HepG2 (cell line): ENCODE data around the gene APOC1. TPM values are rescaled to one million over a fixed set of nuclear protein-coding genes. Genes with fewer than 3 reads are reported as not detected.
A peak's percentile ranks its signal among the peaks of the same experiment; 100 is the strongest.

ENCODE experiments used
- AKAP8 ChIP-seq: sonication (generic); formaldehyde crosslinking; IDR thresholded peaks from 2 replicates; pipeline ENCODE4 v1.5.1; 2020; ENCODE audit warnings: mild to moderate bottlenecking, missing genetic modification reagents
- ATM ChIP-seq: fragments of 450-650 bp; IDR thresholded peaks from 2 replicates; pipeline ENCODE4 v1.7.1; 2017; ENCODE audit warnings: mild to moderate bottlenecking, borderline replicate concordance
- CBX2 ChIP-seq, 2 experiments: fragments of 200-600 bp in 1 of 2; sonication (generic); formaldehyde crosslinking in 1 of 2; IDR thresholded peaks; 2 replicates each; pipeline versions ENCODE4 v1.7.0 to v1.8.1; 2018 to 2022; ENCODE audit warnings: low read depth in 2 of 2, low read length in 1 of 2, mild to moderate bottlenecking in 1 of 2, missing genetic modification reagents in 1 of 2
- CHCHD3 ChIP-seq: sonication (generic); formaldehyde crosslinking; IDR thresholded peaks from 2 replicates; pipeline ENCODE4 v1.8.0; 2022; ENCODE audit warnings: mild to moderate bottlenecking, missing genetic modification reagents, moderate library complexity
- FOXK2 ChIP-seq: fragments of 450-650 bp; IDR thresholded peaks from 2 replicates; pipeline ENCODE4 v1.6.1; 2016
- HCFC1 ChIP-seq: fragments of 150-350 bp; IDR thresholded peaks from 2 replicates; pipeline ENCODE4 v1.6.1; 2014; ENCODE audit warnings: low read depth, low read length
- KDM5B ChIP-seq: sonication (generic); formaldehyde crosslinking; IDR thresholded peaks from 2 replicates; pipeline ENCODE4 v1.4.0; 2020; ENCODE audit warnings: missing genetic modification reagents, mild to moderate bottlenecking, borderline replicate concordance
- MYC ChIP-seq: sonication (generic); formaldehyde crosslinking; IDR thresholded peaks from 2 replicates; pipeline ENCODE4 v1.9.0; 2021; ENCODE audit warnings: missing genetic modification reagents, borderline replicate concordance
- SETDB1 ChIP-seq: sonication (generic); formaldehyde crosslinking; IDR thresholded peaks from 2 replicates; pipeline ENCODE4 v1.5.1; 2020; ENCODE audit warnings: missing genetic modification reagents, mild to moderate bottlenecking, borderline replicate concordance
- SNRNP70 ChIP-seq: fragments of 200-400 bp; formaldehyde crosslinking; IDR thresholded peaks from 2 replicates; pipeline ENCODE4 v1.6.1; 2017; ENCODE audit warnings: mild to moderate bottlenecking, low read depth, low read length, moderate library complexity
- SRY ChIP-seq: sonication (generic); formaldehyde crosslinking; IDR thresholded peaks from 2 replicates; pipeline ENCODE4 v1.8.0; 2022; ENCODE audit warnings: mild to moderate bottlenecking, missing genetic modification reagents
- TAF15 ChIP-seq: fragments of 200-400 bp; formaldehyde crosslinking; IDR thresholded peaks from one replicate; pipeline ENCODE4 v1.6.1; 2018; ENCODE audit warnings: mild to moderate bottlenecking, low read depth, low read length; ENCODE audit not compliant: poor library complexity, severe bottlenecking
- ZBTB42 ChIP-seq: sonication (generic); formaldehyde crosslinking; IDR thresholded peaks from 2 replicates; pipeline ENCODE4 v1.5.0; 2020; ENCODE audit warnings: mild to moderate bottlenecking, missing genetic modification reagents
- ZNF251 ChIP-seq: sonication (generic); formaldehyde crosslinking; IDR thresholded peaks from 2 replicates; pipeline ENCODE4 v1.9.0; 2021; ENCODE audit warnings: mild to moderate bottlenecking, missing genetic modification reagents
- ZNF557 ChIP-seq: sonication (generic); formaldehyde crosslinking; IDR thresholded peaks from 2 replicates; pipeline ENCODE4 v1.4.0; 2020; ENCODE audit warnings: missing genetic modification reagents
- ZNF678 ChIP-seq: sonication (generic); formaldehyde crosslinking; IDR thresholded peaks from 2 replicates; pipeline ENCODE4 v1.4.0; 2020; ENCODE audit warnings: mild to moderate bottlenecking, missing genetic modification reagents
- ZNF879 ChIP-seq: sonication (generic); formaldehyde crosslinking; IDR thresholded peaks from 2 replicates; pipeline ENCODE4 v1.8.1; 2023; ENCODE audit warnings: missing genetic modification reagents
- ZSCAN29 ChIP-seq: sonication (generic); formaldehyde crosslinking; conservative IDR thresholded peaks from 2 replicates; pipeline ENCODE4 v1.4.0; 2020; ENCODE audit warnings: mild to moderate bottlenecking, missing genetic modification reagents
- polyA plus RNA-seq, 8 experiments: library from polyadenylated mRNA; depleted of rRNA in 3 of 8; stranded (reverse) in 7 of 8; unstranded in 1 of 8; fragments of >200 nt; fragmentation: Illumina TruSeq in 4 of 8; extraction: Trizol in 4 of 8; gene quantifications; 2 replicates each; pipeline versions ENCODE4 v1.2.1 to v1.2.3, GENCODE V29; 2011 to 2016; ENCODE audit warnings: low read depth in 4 of 8, missing spikeins in 1 of 8, mixed read lengths in 1 of 8; ENCODE audit not compliant: insufficient read depth in 1 of 8
- total RNA-seq, 5 experiments: library from RNA; depleted of rRNA; stranded (reverse); fragments of >200 nt; fragmentation: Illumina TruSeq; extraction: Trizol; gene quantifications; 2 replicates each; pipeline ENCODE4 v1.2.3, GENCODE V29; 2016; ENCODE audit warnings: low read depth in 1 of 5
- TF ChIP-seq, protein P1 (sequence below): IDR thresholded peaks from 2 replicates; pipeline ENCODE4 v1.6.1; 2018; ENCODE audit warnings: missing genetic modification reagents
- TF ChIP-seq, protein P2 (sequence below): IDR thresholded peaks from 2 replicates; pipeline ENCODE4 v1.6.1; 2016
- TF ChIP-seq, protein P3 (sequence below): sonication (generic); formaldehyde crosslinking; IDR thresholded peaks from 2 replicates; pipeline ENCODE4 v1.8.0; 2022; ENCODE audit warnings: low read depth, missing genetic modification reagents
- TF ChIP-seq, protein P4 (sequence below), 2 experiments: sonication (generic) in 1 of 2; formaldehyde crosslinking in 1 of 2; IDR thresholded peaks; 2 replicates each; pipeline versions ENCODE4 v1.4.0 to v1.6.1; 2016 to 2020; ENCODE audit warnings: borderline replicate concordance in 1 of 2, low read depth in 1 of 2, mild to moderate bottlenecking in 1 of 2, missing genetic modification reagents in 1 of 2

Gene APOC1
- total and polyA plus RNA-seq, 2 of the 13 experiments (the other 11 are each of a cell fraction or from before 2014, with no cell fraction given): 600 to 1,235 TPM

DNA sequence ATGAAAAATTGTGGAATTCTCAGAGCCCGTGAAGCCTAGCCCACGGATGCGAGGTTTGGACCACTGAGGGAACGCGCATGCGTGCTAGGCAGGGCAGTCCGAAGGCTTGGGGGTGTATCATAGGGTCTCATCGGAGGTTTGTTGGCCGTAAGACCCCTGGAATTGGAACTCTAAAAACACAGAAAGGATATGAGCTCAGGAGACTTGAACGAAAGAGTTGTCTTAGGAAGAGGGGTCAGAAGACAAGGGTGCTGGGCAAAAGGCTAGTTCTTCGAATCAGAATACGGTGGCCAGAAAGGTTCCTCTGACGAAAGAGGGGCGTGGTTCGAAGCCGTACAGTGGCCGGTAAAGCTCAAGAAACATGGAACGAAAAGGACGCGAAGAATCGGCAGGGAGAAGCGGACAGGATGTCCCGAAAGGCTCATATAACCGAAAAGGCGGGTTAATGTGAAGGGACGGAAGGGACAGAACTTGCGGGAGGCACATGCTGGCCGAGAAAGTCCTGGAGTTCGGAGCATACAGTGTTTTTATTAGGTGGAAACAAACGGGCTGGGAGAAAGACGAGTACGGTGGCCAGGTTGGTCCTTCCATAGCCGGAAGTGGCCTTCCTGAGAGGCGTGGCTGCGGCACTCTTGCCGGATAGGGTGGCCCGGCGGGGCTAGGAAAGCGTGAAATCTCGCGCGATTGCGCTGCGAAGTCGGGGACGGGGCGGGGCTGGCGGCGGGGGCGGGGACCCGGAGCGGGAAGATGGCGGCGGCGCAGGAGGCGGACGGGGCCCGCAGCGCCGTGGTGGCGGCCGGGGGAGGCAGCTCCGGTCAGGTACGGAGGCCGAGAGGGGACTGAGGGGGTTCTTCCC, 40.5 kb downstream of the APOC1 start, which contains the start of gene CLPTM1 (continued):
- TF ChIP-seq SRY (CRISPR knock-in tag) (no peak), ZNF879 (peak; percentile 59; the same call in 1 of the 2 replicates), ZBTB42 (CRISPR knock-in tag) (no peak), CHCHD3 (CRISPR knock-in tag) (no peak), HCFC1 (peak; percentile 44; the same call in 1 of the 2 replicates), TAF15 (no peak), ZNF678 (CRISPR knock-in tag) (no peak), AKAP8 (no peak), MYC (CRISPR knock-in tag) (peak; percentile 62; the same call in 1 of the 2 replicates), KDM5B (CRISPR knock-in tag) (peak; percentile 79; the same call in 1 of the 2 replicates), FOXK2 (peak; percentile 65; the same call in 1 of the 2 replicates), CBX2 (IDR thresholded peaks at IDR 0.05; ENCODE audit: low read depth, low read length) (no peak), CBX2 (CRISPR knock-in tag; IDR thresholded peaks at IDR 0.05; ENCODE audit: low read depth) (no peak), SETDB1 (CRISPR knock-in tag) (no peak), ZNF557 (CRISPR knock-in tag) (0 out of 2 replicates have a peak, but pooled peaks have one; percentile 80), ATM (no peak), ZSCAN29 (CRISPR knock-in tag) (0 out of 2 replicates have a peak, but pooled peaks have one; percentile 45), ZNF251 (CRISPR knock-in tag) (no peak), SNRNP70 (no peak)
- TF ChIP-seq, protein P1, sequence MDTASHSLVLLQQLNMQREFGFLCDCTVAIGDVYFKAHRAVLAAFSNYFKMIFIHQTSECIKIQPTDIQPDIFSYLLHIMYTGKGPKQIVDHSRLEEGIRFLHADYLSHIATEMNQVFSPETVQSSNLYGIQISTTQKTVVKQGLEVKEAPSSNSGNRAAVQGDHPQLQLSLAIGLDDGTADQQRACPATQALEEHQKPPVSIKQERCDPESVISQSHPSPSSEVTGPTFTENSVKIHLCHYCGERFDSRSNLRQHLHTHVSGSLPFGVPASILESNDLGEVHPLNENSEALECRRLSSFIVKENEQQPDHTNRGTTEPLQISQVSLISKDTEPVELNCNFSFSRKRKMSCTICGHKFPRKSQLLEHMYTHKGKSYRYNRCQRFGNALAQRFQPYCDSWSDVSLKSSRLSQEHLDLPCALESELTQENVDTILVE (CRISPR knock-in tag): peak; percentile 72; the same call in 1 of the 2 replicates
- TF ChIP-seq, protein P2, sequence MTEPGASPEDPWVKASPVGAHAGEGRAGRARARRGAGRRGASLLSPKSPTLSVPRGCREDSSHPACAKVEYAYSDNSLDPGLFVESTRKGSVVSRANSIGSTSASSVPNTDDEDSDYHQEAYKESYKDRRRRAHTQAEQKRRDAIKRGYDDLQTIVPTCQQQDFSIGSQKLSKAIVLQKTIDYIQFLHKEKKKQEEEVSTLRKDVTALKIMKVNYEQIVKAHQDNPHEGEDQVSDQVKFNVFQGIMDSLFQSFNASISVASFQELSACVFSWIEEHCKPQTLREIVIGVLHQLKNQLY (CRISPR knock-in tag): no peak
- TF ChIP-seq, protein P3, sequence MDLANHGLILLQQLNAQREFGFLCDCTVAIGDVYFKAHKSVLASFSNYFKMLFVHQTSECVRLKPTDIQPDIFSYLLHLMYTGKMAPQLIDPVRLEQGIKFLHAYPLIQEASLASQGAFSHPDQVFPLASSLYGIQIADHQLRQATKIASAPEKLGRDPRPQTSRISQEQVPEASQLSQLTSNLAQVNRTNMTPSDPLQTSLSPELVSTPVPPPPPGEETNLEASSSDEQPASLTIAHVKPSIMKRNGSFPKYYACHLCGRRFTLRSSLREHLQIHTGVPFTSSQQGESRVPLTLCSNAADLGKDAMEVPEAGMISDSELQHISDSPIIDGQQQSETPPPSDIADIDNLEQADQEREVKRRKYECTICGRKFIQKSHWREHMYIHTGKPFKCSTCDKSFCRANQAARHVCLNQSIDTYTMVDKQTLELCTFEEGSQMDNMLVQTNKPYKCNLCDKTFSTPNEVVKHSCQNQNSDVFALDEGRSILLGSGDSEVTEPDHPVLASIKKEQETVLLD (CRISPR knock-in tag): no peak; the same call in 1 of the 2 replicates
- TF ChIP-seq, protein P4, sequence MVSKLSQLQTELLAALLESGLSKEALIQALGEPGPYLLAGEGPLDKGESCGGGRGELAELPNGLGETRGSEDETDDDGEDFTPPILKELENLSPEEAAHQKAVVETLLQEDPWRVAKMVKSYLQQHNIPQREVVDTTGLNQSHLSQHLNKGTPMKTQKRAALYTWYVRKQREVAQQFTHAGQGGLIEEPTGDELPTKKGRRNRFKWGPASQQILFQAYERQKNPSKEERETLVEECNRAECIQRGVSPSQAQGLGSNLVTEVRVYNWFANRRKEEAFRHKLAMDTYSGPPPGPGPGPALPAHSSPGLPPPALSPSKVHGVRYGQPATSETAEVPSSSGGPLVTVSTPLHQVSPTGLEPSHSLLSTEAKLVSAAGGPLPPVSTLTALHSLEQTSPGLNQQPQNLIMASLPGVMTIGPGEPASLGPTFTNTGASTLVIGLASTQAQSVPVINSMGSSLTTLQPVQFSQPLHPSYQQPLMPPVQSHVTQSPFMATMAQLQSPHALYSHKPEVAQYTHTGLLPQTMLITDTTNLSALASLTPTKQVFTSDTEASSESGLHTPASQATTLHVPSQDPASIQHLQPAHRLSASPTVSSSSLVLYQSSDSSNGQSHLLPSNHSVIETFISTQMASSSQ (IDR thresholded peaks at IDR 0.05; ENCODE audit: low read depth): peak; percentile 10; the same call in 1 of the 2 replicates
- TF ChIP-seq, protein P4 (CRISPR knock-in tag; IDR thresholded peaks at IDR 0.05; ENCODE audit: borderline replicate concordance): no peak
